ENCODE data around the gene KRT78. TPM values are rescaled to one million over a fixed set of nuclear protein-coding genes. Genes with fewer than 3 reads are reported as not detected.

KRT78 gene
- total and polyA plus RNA-seq, 2 experiments from 2014 or later = not detected

GRCh38 chr12:52835271-52836041, 13.3 kb downstream of the KRT78 start:
- no peak for TF ChIP-seq CTCF (IDR thresholded peaks at IDR 0.05; ENCODE audit: low read depth, low read length)
- no peaks in the 10 kb centered on the region for H3K4me1 ChIP-seq (ENCODE audit: low read depth)
- H3K27me3 ChIP-seq = peaks cover 12% of the 10 kb centered on the region
- no peak for DNase-seq (ENCODE audit: low read depth in 1 of 2, low spot score in 1 of 2)
- no peaks in the 10 kb centered on the region for H3K9me3 ChIP-seq (ENCODE audit: low read depth)
- no peak overlapping the region for H3K27ac ChIP-seq
- no peak overlapping the region for H3K4me3 ChIP-seq
- no peaks in the 10 kb centered on the region for H3K36me3 ChIP-seq

- DNase-seq (ENCODE audit: low read depth in 1 of 2, low spot score in 1 of 2) = no peak
- no peaks in the 10 kb centered on the region for H3K36me3 ChIP-seq
- TF ChIP-seq CTCF (IDR thresholded peaks at IDR 0.05; ENCODE audit: low read depth, low read length) = no peak
- H3K27me3 ChIP-seq = peaks cover 11% of the 10 kb centered on the region
- H3K27ac ChIP-seq = no peak overlapping the region
- H3K4me1 ChIP-seq (ENCODE audit: low read depth) = no peaks in the 10 kb centered on the region
- H3K9me3 ChIP-seq (ENCODE audit: low read depth) = no peaks in the 10 kb centered on the region
- no peak overlapping the region for H3K4me3 ChIP-seq
Observed at GRCh38 chr12:52834727-52835001, 14.1 kb downstream of the KRT78 start.

GRCh38 chr12:52833922-52834726, 14.7 kb downstream of the KRT78 start, which contains the start of gene KRT79:
TSS of gene KRT79 (minus strand) at chr12:52834311. CDS start at chr12:52834260, 51 bp downstream.
- no peaks in the 10 kb centered on the region for H3K36me3 ChIP-seq
- TF ChIP-seq CTCF (IDR thresholded peaks at IDR 0.05; ENCODE audit: low read depth, low read length) = no peak
- H3K9me3 ChIP-seq (ENCODE audit: low read depth) = no peaks in the 10 kb centered on the region
- peaks cover 6% of the 10 kb centered on the region for H3K27me3 ChIP-seq
- no peak within 1 kb of the TSS for H3K27ac ChIP-seq
- H3K4me3 ChIP-seq = no peak within 1 kb of the TSS
- DNase-seq (ENCODE audit: low read depth in 1 of 2, low spot score in 1 of 2) = no peak
- H3K4me1 ChIP-seq (ENCODE audit: low read depth) = no peaks in the 10 kb centered on the region

GRCh38 chr12:52832985-52833905, 15.5 kb downstream of the KRT78 start:
- Histone ChIP-seq H3K27me3 (no peaks in the 10 kb centered on the region), H3K9me3 (ENCODE audit: low read depth) (no peaks in the 10 kb centered on the region), H3K4me1 (ENCODE audit: low read depth) (no peaks in the 10 kb centered on the region), H3K4me3 (no peak overlapping the region), H3K27ac (no peak overlapping the region), H3K36me3 (no peaks in the 10 kb centered on the region)
- TF ChIP-seq CTCF (IDR thresholded peaks at IDR 0.05; ENCODE audit: low read depth, low read length) = no peak
- DNase-seq (ENCODE audit: low read depth in 1 of 2, low spot score in 1 of 2) = no peak

GRCh38 chr12:52832451-52832850, 16.3 kb downstream of the KRT78 start:
- DNase-seq (ENCODE audit: low read depth in 1 of 2, low spot score in 1 of 2) = no peak
- no peaks in the 10 kb centered on the region for H3K27me3 ChIP-seq

More at GRCh38 chr12:52832451-52832850, 16.3 kb downstream of the KRT78 start:
- H3K4me1 ChIP-seq (ENCODE audit: low read depth) = no peaks in the 10 kb centered on the region
- no peak overlapping the region for H3K27ac ChIP-seq
- H3K9me3 ChIP-seq (ENCODE audit: low read depth) = no peaks in the 10 kb centered on the region
- H3K36me3 ChIP-seq = no peaks in the 10 kb centered on the region
- no peak for TF ChIP-seq CTCF (IDR thresholded peaks at IDR 0.05; ENCODE audit: low read depth, low read length)
- no peak overlapping the region for H3K4me3 ChIP-seq
